ENCODE measurements around the gene CCDC157. TPM values are rescaled to one million over a fixed set of nuclear protein-coding genes. Genes with fewer than 3 reads are reported as not detected.

CCDC157 gene
- total and polyA plus RNA-seq, 11 donors: 0.42 to 1.7 (median 1.1) TPM

GRCh38 chr22:30317778-30318177 lies 39.0 kb upstream of the CCDC157 start:
- 89 to 100% (median 97%) methylated on average over 1 of the region's 1 CpG for WGBS, 4 donors
- Histone ChIP-seq H3K27ac (peak overlapping the region in 4 of 12 donors; percentile 8 to 71 (median 42)), H3K9me3 (no peaks in the 10 kb centered on the region), H3K27me3 (no peaks in the 10 kb centered on the region), H3K4me3 (no peak overlapping the region), H3K36me3 (peaks cover 0 to 31% (median 0%) of the 10 kb centered on the region in 9 donors), H3K4me1 (peaks cover 13 to 100% (median 55%) of the 10 kb centered on the region in 12 donors)
- intact Hi-C loops (cut with DNase I): no loop called here
- TF ChIP-seq POLR2A (IDR thresholded peaks at IDR 0.05): no peak
- TF ChIP-seq, protein P1, sequence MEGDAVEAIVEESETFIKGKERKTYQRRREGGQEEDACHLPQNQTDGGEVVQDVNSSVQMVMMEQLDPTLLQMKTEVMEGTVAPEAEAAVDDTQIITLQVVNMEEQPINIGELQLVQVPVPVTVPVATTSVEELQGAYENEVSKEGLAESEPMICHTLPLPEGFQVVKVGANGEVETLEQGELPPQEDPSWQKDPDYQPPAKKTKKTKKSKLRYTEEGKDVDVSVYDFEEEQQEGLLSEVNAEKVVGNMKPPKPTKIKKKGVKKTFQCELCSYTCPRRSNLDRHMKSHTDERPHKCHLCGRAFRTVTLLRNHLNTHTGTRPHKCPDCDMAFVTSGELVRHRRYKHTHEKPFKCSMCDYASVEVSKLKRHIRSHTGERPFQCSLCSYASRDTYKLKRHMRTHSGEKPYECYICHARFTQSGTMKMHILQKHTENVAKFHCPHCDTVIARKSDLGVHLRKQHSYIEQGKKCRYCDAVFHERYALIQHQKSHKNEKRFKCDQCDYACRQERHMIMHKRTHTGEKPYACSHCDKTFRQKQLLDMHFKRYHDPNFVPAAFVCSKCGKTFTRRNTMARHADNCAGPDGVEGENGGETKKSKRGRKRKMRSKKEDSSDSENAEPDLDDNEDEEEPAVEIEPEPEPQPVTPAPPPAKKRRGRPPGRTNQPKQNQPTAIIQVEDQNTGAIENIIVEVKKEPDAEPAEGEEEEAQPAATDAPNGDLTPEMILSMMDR (IDR thresholded peaks at IDR 0.05): no peak
- DNase-seq (no peak), ATAC-seq (no peak)

DNA sequence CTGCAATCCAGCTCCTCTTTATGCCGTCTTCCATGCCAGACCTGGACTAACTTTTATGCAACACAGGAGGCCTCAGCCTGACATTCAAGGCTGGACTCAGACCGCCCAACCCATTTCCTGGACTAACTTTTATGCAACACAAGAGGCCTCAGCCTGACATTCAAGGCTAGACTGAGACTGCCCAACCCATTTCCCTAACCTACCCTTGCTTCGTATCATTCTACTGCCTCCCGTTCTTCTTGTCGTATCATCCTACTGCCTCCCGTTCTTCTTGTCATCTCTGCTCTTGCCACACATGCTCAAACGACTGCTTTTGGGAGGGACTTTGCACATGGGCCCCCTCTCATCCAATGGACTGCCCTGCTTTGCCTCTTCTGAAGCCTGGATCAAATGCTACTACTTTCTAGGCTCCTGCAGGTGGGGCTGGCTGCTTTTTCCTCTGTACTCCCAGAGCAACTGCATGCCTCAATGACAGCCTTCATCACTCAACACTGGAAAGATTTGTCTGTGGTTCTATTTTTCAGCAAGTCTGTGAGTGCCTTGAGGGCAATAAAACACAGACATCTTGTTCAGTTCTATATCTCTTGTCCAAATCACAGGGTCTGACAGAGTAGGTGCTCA lies 37.9 kb upstream of the CCDC157 start:
- no peak for DNase-seq
- WGBS, 4 donors: 58 to 67% (median 65%) methylated on average over 7 of the region's 7 CpGs
- ATAC-seq: peak; percentile 14 to 66 (median 48)
- no peak for TF ChIP-seq POLR2A (IDR thresholded peaks at IDR 0.05)
- TF ChIP-seq, protein P1 (IDR thresholded peaks at IDR 0.05): peak in 1 of 12 donors; percentile 21
- Histone ChIP-seq H3K4me3 (no peak overlapping the region), H3K36me3 (peaks cover 0 to 31% (median 0%) of the 10 kb centered on the region in 9 donors), H3K4me1 (peaks cover 13 to 100% (median 61%) of the 10 kb centered on the region in 12 donors), H3K27ac (peak overlapping the region in 11 of 12 donors; percentile 24 to 71 (median 44)), H3K9me3 (no peaks in the 10 kb centered on the region), H3K27me3 (no peaks in the 10 kb centered on the region)
- intact Hi-C loops (cut with DNase I): no loop called here

GRCh38 chr22:30320021-30320556 lies 36.7 kb upstream of the CCDC157 start:
- intact Hi-C loops (cut with DNase I): loop anchor here in 2 of 10 donors (5.0 kb wide), 2 partner anchors 33 to 1013 kb away; partner anchors contain the start of genes CASTOR1 (in 1 of the 2) and GAS2L1 (in 1 of the 2)
- H3K27me3 ChIP-seq: no peaks in the 10 kb centered on the region
- WGBS, 4 donors: 91 to 98% (median 93%) methylated on average over 3 of the region's 3 CpGs
- DNase-seq: no peak
- H3K9me3 ChIP-seq: no peaks in the 10 kb centered on the region
- H3K4me3 ChIP-seq: no peak overlapping the region
- H3K4me1 ChIP-seq: peaks cover 13 to 100% (median 69%) of the 10 kb centered on the region in 12 donors
- H3K27ac ChIP-seq: peak overlapping the region in 8 of 12 donors; percentile 18 to 71 (median 50)
- H3K36me3 ChIP-seq: peaks cover 0 to 31% (median 0%) of the 10 kb centered on the region in 9 donors
- TF ChIP-seq POLR2A (IDR thresholded peaks at IDR 0.05): no peak
- TF ChIP-seq, protein P1 (IDR thresholded peaks at IDR 0.05): no peak
- no peak for ATAC-seq

- peaks cover 14 to 95% (median 72%) of the 10 kb centered on the region in 12 donors for H3K4me1 ChIP-seq
- WGBS, 4 donors: 45 to 69% (median 53%) methylated on average over 2 of the region's 2 CpGs
- DNase-seq: peak in 3 of 5 donors; percentile 45 to 65 (median 45)
- intact Hi-C loops (cut with DNase I): loop anchor here in 2 of 10 donors (5.0 kb wide), 2 partner anchors 34 to 1014 kb away; partner anchors contain the start of genes CASTOR1 (in 1 of the 2) and GAS2L1 (in 1 of the 2)
- H3K36me3 ChIP-seq: peaks cover 0 to 29% (median 0%) of the 10 kb centered on the region in 9 donors
- peak overlapping the region in 11 of 12 donors; percentile 26 to 70 (median 60) for H3K27ac ChIP-seq
- TF ChIP-seq, protein P1 (IDR thresholded peaks at IDR 0.05): no peak
- no peak for TF ChIP-seq POLR2A (IDR thresholded peaks at IDR 0.05)
- ATAC-seq: peak in 1 of 4 donors; percentile 49
- H3K9me3 ChIP-seq: no peaks in the 10 kb centered on the region
- no peaks in the 10 kb centered on the region for H3K27me3 ChIP-seq
- no peak overlapping the region for H3K4me3 ChIP-seq
Observed at GRCh38 chr22:30321461-30321860, 35.3 kb upstream of the CCDC157 start.
